Stomach (tissue), 9 donors: ENCODE data around the gene ITGB7. TPM values are rescaled to one million over a fixed set of nuclear protein-coding genes. Genes with fewer than 3 reads are reported as not detected.

ENCODE experiments used
- DNase-seq, 2 donors: peaks; one replicate each; pipeline versions ENCODE4 v3.0.0 to v3.0.0-alpha.2; 2013 to 2019
- H3K27ac ChIP-seq, 5 donors: fragments of 200-600 bp in 4 of 5; sonication (generic) in 4 of 5; one replicate each; pipeline ENCODE4 v1.5.1; 2013 to 2019; ENCODE audit warnings: mild to moderate bottlenecking in 1 of 5, moderate library complexity in 1 of 5
- H3K27me3 ChIP-seq, 3 donors: fragments of 200-600 bp; sonication (generic); one replicate each; pipeline ENCODE4 v1.5.1; 2017 to 2019; ENCODE audit warnings: mixed run types in 1 of 3
- H3K36me3 ChIP-seq, 4 donors: fragments of 200-600 bp; sonication (generic); 1 replicate in 3 of 4; 2 replicates in 1 of 4; pipeline ENCODE4 v1.5.1; 2016 to 2019
- H3K4me1 ChIP-seq, 4 donors: fragments of 200-600 bp; sonication (generic); one replicate each; pipeline ENCODE4 v1.5.1; 2016 to 2019
- H3K4me3 ChIP-seq, 4 donors: fragments of 200-600 bp; sonication (generic) in 3 of 4; one replicate each; pipeline ENCODE4 v1.5.1; 2016 to 2019; ENCODE audit warnings: mild to moderate bottlenecking in 1 of 4
- H3K9me3 ChIP-seq, 4 donors: fragments of 200-600 bp; sonication (generic); one replicate each; pipeline ENCODE4 v1.5.1; 2016 to 2019
- CTCF ChIP-seq, 7 experiments: fragments of 450-650 bp in 4 of 7; fragments of 200-600 bp in 3 of 7; sonication (generic) in 3 of 7; IDR thresholded peaks; one replicate each; pipeline ENCODE4 v1.5.1; 2016 to 2019; ENCODE audit warnings: antibody characterized with exemption in 7 of 7, control low read depth in 2 of 7, mild to moderate bottlenecking in 1 of 7
- EP300 ChIP-seq: sonication (generic); formaldehyde crosslinking; IDR thresholded peaks from one replicate; pipeline ENCODE4 v1.6.1; 2017; ENCODE audit warnings: antibody characterized with exemption
- POLR2A ChIP-seq, 4 donors: fragments of 450-650 bp; IDR thresholded peaks; one replicate each; pipeline ENCODE4 v1.6.1; 2016; ENCODE audit warnings: antibody characterized with exemption in 4 of 4, control low read depth in 2 of 4, mild to moderate bottlenecking in 1 of 4, moderate library complexity in 1 of 4
- POLR2AphosphoS5 ChIP-seq, 3 donors: sonication (generic); formaldehyde crosslinking; IDR thresholded peaks; one replicate each; pipeline ENCODE4 v1.6.1; 2016; ENCODE audit warnings: antibody characterized with exemption in 3 of 3
- WGBS, 5 donors: extraction: QIAGEN DNeasy Blood & Tissue Kit in 3 of 5; methylation state at CpG; one replicate each; pipeline versions ENCODE4 v1.1.5 to v1.1.7; 2013 to 2018; 5-methylcytosine and 5-hydroxymethylcytosine counted together
- intact Hi-C: fragments of 100-400 bp; cut with DNase I; formaldehyde crosslinking; loops from one replicate; pipeline ENCODE4 v1.15.1; 2023; ENCODE audit warnings: low total_unique reads
- polyA plus RNA-seq, 3 donors: library from polyadenylated mRNA; stranded (reverse); fragments of 200-250 nt; gene quantifications; one replicate each; pipeline ENCODE4 v1.2.3, GENCODE V29; 2013
- total RNA-seq, 5 donors: library from RNA; depleted of rRNA; stranded (reverse); fragments of >200 nt; gene quantifications; one replicate each; pipeline versions ENCODE4 v1.1.0 to v1.2.3, GENCODE V29; 2014 to 2016
- donor health status: healthy with polysubstance abuse.
- donor health status: Bipolar disorder and iron deficiency.
- donor health status: healthy.

Gene ITGB7
- total and polyA plus RNA-seq, 8 donors: 0.56 to 29.5 (median 4.2) TPM; not detected in 2

DNA sequence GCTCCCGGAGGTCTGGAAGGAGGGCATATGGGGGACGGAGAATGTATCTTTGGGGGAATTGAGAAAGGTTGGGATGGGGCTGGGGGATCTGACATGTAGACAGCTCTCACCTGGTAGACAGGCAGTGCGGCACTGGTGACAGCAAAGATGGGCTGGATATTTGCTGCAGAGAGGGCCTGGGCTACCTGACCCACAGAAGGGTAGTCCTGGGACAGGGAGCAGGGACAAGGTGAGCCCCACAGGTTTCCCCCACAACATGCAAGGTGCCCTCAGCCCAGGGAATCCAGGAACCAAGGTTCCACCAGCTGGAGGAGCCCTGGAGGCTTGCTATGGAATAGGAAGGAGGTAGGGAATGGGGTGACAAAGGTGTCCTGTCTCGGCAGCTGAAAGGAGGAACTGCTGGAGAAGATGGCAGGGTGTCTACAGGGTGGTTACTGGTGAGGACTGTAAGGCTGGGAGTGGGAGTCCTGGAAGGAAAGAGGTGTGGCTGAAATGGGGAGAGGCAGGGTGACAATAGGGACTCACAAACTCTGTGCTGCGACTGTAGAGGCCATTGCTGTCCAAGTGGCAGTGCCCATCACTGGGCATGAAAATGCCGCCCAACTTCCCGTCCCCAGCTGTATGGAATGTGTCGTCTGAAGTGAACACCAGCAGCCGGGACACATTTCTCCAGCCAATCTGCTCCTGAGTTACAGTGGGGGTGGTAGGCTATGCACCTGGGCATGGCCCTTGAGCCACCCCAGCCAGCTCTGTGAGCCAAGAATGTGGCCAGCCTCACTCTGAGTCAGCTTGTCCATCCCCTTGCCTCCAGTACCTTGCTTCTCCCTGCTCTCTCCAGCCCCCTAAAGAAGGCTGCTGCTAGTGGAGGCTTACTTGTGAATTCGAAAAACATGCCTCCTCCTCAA lies 11.3 kb downstream of the ITGB7 start:
- no peak overlapping the region for H3K4me3 ChIP-seq
- H3K27me3 ChIP-seq: no peaks in the 10 kb centered on the region
- H3K36me3 ChIP-seq: peaks cover 0 to 19% (median 13%) of the 10 kb centered on the region in 4 donors
- intact Hi-C loops: loop anchor here (5.0 kb wide), 2 partner anchors 38 to 128 kb away; no protein-coding TSS in a partner anchor
- peaks cover 0 to 17% (median 13%) of the 10 kb centered on the region in 4 donors for H3K4me1 ChIP-seq
- H3K9me3 ChIP-seq: no peaks in the 10 kb centered on the region
- TF ChIP-seq POLR2AphosphoS5 (IDR thresholded peaks at IDR 0.05): no peak
- TF ChIP-seq POLR2A (IDR thresholded peaks at IDR 0.05): no peak
- TF ChIP-seq EP300: no peak
- TF ChIP-seq CTCF (IDR thresholded peaks at IDR 0.05): no peak
- 80 to 85% (median 82%) methylated on average over 10 of the region's 10 CpGs for WGBS, 5 donors
- no peak overlapping the region for H3K27ac ChIP-seq
- DNase-seq: no peak

- Histone ChIP-seq H3K27me3 (no peaks in the 10 kb centered on the region), H3K27ac (no peak overlapping the region), H3K4me1 (peaks cover 4 to 22% (median 16%) of the 10 kb centered on the region in 4 donors), H3K4me3 (no peak overlapping the region), H3K36me3 (peaks cover 0 to 20% (median 13%) of the 10 kb centered on the region in 4 donors), H3K9me3 (no peaks in the 10 kb centered on the region)
- WGBS, 5 donors: 82 to 100% (median 91%) methylated on average over 1 of the region's 1 CpG
- DNase-seq: no peak
- intact Hi-C loops: loop anchor here (5.0 kb wide), 2 partner anchors 38 to 128 kb away; no protein-coding TSS in a partner anchor
- TF ChIP-seq EP300: no peak
- TF ChIP-seq POLR2A (IDR thresholded peaks at IDR 0.05): no peak
- TF ChIP-seq POLR2AphosphoS5 (IDR thresholded peaks at IDR 0.05): no peak
- no peak for TF ChIP-seq CTCF (IDR thresholded peaks at IDR 0.05)
Measured at GRCh38 chr12:53194973-53195372, 12.1 kb downstream of the ITGB7 start.

GRCh38 chr12:53193985-53194716 lies 12.9 kb downstream of the ITGB7 start:
- 66 to 74% (median 72%) methylated on average over 11 of the region's 11 CpGs for WGBS, 5 donors
- no peaks in the 10 kb centered on the region for H3K27me3 ChIP-seq
- TF ChIP-seq CTCF (IDR thresholded peaks at IDR 0.05) (no peak), POLR2A (IDR thresholded peaks at IDR 0.05) (no peak), EP300 (no peak), POLR2AphosphoS5 (IDR thresholded peaks at IDR 0.05) (no peak)
- H3K36me3 ChIP-seq: peaks cover 0 to 24% (median 13%) of the 10 kb centered on the region in 4 donors
- H3K4me1 ChIP-seq: peaks cover 4 to 29% (median 19%) of the 10 kb centered on the region in 4 donors
- no peak overlapping the region for H3K27ac ChIP-seq
- DNase-seq: no peak
- H3K9me3 ChIP-seq: no peaks in the 10 kb centered on the region
- intact Hi-C loops: no loop called here
- no peak overlapping the region for H3K4me3 ChIP-seq

DNA sequence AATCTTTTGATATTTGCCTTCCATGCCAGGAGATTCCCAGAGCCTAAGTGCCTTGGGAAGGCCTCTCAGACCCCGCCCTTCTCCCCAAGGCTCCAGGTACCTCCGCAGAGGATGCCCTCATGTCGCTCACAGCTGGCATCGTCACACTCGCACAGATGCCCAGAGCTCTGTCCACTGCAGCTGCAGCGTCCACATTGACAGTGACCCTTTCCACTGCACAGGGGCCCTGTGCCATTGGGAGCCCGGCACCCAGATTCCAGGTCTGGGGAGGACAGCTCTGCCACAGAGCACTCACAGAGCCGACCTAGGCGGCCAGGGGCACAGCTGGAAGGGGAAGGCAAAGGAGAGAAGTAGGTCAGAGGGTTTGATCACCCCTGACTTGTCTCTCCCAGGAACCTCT lies 14.0 kb downstream of the ITGB7 start:
- no peaks in the 10 kb centered on the region for H3K9me3 ChIP-seq
- WGBS, 5 donors: 82 to 91% (median 84%) methylated on average over 9 of the region's 9 CpGs

More for the DNA sequence above, 14.0 kb downstream of the ITGB7 start:
- intact Hi-C loops: no loop called here
- H3K36me3 ChIP-seq: peaks cover 3 to 35% (median 22%) of the 10 kb centered on the region in 4 donors
- H3K4me1 ChIP-seq: peaks cover 4 to 24% (median 16%) of the 10 kb centered on the region in 4 donors
- no peak overlapping the region for H3K4me3 ChIP-seq
- no peaks in the 10 kb centered on the region for H3K27me3 ChIP-seq
- no peak overlapping the region for H3K27ac ChIP-seq
- TF ChIP-seq POLR2A (IDR thresholded peaks at IDR 0.05) (no peak), EP300 (no peak), CTCF (IDR thresholded peaks at IDR 0.05) (no peak), POLR2AphosphoS5 (IDR thresholded peaks at IDR 0.05) (no peak)
- DNase-seq: no peak
